Measurements from ENCODE around the gene MCU.

MCU gene

DNA sequence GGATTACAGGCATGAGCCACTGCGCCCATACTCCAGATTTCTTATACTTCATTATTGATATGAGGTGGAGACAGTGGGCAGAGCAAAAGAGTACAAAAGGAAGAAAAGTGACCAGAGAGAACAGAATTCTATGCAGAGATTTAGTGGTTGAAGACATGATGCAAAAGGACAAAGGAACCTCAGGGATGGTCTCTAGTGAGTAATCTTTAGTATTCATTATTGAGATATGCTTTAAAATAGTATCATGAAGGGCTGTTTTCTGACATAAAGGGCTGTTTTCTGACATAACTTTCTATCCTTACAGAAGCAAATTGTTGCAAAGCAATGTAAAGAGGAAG is 120.4 kb downstream of the MCU start:
- peak overlapping the region; percentile 55 for H3K27ac ChIP-seq
- DNase-seq (ENCODE audit: low spot score): peak; percentile 33
- ChIA-PET POLR2A (ENCODE audit: low non-redundant PET) (interaction anchor here (0.7 kb wide), 1 partner anchor 120 kb away, joined by 3 read pairs; no protein-coding TSS in a partner anchor), CTCF (interaction anchor here (1.7 kb wide), 1 partner anchor 22 kb away, joined by 6 read pairs; no protein-coding TSS in a partner anchor)
- TF ChIP-seq, protein P1, sequence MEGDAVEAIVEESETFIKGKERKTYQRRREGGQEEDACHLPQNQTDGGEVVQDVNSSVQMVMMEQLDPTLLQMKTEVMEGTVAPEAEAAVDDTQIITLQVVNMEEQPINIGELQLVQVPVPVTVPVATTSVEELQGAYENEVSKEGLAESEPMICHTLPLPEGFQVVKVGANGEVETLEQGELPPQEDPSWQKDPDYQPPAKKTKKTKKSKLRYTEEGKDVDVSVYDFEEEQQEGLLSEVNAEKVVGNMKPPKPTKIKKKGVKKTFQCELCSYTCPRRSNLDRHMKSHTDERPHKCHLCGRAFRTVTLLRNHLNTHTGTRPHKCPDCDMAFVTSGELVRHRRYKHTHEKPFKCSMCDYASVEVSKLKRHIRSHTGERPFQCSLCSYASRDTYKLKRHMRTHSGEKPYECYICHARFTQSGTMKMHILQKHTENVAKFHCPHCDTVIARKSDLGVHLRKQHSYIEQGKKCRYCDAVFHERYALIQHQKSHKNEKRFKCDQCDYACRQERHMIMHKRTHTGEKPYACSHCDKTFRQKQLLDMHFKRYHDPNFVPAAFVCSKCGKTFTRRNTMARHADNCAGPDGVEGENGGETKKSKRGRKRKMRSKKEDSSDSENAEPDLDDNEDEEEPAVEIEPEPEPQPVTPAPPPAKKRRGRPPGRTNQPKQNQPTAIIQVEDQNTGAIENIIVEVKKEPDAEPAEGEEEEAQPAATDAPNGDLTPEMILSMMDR (conservative IDR thresholded peaks at IDR 0.05; ENCODE audit: low read depth): no peak

- no peak overlapping the region for H3K27ac ChIP-seq
- CTCF ChIA-PET: interaction anchor here (1.7 kb wide), 1 partner anchor 21 kb away, joined by 6 read pairs; no protein-coding TSS in a partner anchor
- TF ChIP-seq, protein P1 (conservative IDR thresholded peaks at IDR 0.05; ENCODE audit: low read depth): no peak
- DNase-seq (ENCODE audit: low spot score): peak; percentile 74
- POLR2A ChIA-PET (ENCODE audit: low non-redundant PET): interaction anchor here (0.7 kb wide), 1 partner anchor 120 kb away, joined by 3 read pairs; no protein-coding TSS in a partner anchor
Observed at GRCh38 chr10:72812753-72813430, 120.9 kb downstream of the MCU start.

DNA sequence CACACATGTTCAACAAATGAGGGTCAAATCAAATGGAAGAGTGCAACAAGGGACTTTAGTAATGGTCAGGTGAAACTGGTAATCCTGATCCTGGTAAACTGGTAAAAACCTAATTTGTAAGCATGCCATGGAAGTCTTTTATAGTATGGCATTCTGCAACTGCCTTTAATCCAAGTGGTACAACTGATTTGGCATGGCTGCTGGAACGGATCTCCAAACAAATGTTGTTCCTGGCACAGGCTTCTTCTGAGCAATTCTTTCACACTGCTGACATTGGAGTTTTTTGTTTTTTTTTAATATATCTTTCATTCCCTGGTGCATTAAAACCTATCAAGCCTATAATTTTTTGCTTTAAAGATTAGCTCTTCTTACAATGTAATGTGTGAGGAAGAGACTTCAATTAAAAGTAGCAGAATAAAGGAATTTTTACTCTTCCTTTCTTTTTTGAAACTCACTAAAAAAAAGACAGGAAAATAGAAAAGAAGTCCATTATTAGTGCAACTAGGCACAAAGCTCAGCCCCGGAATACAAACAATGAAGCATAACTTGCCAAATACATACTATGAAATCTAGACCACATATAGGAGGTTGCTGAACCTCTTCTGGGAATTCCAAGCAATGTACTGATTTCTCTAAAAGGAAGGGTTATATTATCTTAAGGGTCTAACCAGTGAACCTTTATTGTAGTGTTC is 122.3 kb downstream of the MCU start:
- POLR2A ChIA-PET (ENCODE audit: low non-redundant PET): no interaction called here
- CTCF ChIA-PET: no interaction called here
- DNase-seq (ENCODE audit: low spot score): no peak
- TF ChIP-seq, protein P1 (conservative IDR thresholded peaks at IDR 0.05; ENCODE audit: low read depth): no peak
- H3K27ac ChIP-seq: no peak overlapping the region

DNA sequence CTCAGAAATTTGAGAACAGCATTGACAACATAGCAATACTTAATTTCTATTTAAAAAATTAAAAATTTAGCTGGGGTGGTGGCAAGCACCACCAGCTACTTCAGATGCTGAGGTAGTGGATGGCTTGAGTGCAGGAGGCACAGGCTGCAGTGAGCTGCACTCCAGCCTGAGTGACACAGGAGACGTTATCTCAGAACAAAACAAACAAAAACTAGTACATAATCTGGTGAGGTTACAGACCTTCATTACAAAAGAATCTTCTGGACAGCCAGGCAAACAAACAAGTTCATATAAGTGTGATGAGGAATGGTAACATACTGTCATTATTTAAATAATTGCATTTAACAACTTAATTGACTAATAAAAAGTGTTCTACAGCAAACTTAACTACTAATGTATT is 124.6 kb downstream of the MCU start:
- POLR2A ChIA-PET (ENCODE audit: low non-redundant PET): no interaction called here
- CTCF ChIA-PET: interaction anchor here (0.7 kb wide), 1 partner anchor 179 kb away, joined by 3 read pairs; no protein-coding TSS in a partner anchor
- no peak for DNase-seq (ENCODE audit: low spot score)
- TF ChIP-seq, protein P1 (conservative IDR thresholded peaks at IDR 0.05; ENCODE audit: low read depth): no peak
- no peak overlapping the region for H3K27ac ChIP-seq

- ChIA-PET POLR2A (ENCODE audit: low non-redundant PET) (no interaction called here), CTCF (interaction anchor here (0.6 kb wide), 1 partner anchor 636 kb away, joined by 3 read pairs; no protein-coding TSS in a partner anchor)
- DNase-seq (ENCODE audit: low spot score): no peak
- TF ChIP-seq, protein P1 (conservative IDR thresholded peaks at IDR 0.05; ENCODE audit: low read depth): no peak
- H3K27ac ChIP-seq: no peak overlapping the region
Observed at GRCh38 chr10:72818076-72818475, 126.1 kb downstream of the MCU start.

DNA sequence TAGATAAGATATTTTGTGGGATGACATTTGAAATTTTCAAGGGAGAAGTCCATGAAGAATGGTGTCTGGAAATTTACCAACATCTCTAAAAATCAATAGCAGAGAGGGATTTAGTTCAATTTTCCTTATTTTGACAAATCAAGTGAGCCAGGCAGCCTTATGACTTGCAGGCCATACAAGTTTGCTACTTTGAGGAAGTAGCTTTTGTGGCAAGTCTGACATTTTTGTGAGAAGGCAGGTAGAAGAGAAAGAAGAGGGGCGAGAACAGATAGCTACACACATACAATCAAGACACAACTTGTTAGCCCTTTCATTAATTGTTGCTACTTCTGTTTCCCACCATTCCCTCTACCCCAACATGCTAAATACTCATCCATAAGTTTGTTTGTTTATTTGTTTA is 127.1 kb downstream of the MCU start:
- H3K27ac ChIP-seq: no peak overlapping the region
- POLR2A ChIA-PET (ENCODE audit: low non-redundant PET): no interaction called here
- CTCF ChIA-PET: no interaction called here
- TF ChIP-seq, protein P1 (conservative IDR thresholded peaks at IDR 0.05; ENCODE audit: low read depth): no peak
- DNase-seq (ENCODE audit: low spot score): no peak

Measured in RWPE1 (cell line).